ENCODE measurements around the gene NPSR1. TPM values are rescaled to one million over a fixed set of nuclear protein-coding genes. Genes with fewer than 3 reads are reported as not detected.

The NPSR1 gene
- total RNA-seq, result not detected in 2 replicates

GRCh38 chr7:34657632-34658268, at the start of gene NPSR1:
Gene NPSR1 (plus strand): TSS chr7:34658218. CDS start chr7:34658413, 195 bp downstream.

Measured in epithelial cell of umbilical artery (primary cell).